GM19193 (cell line): ENCODE measurements around the gene ADCY1.

Experiments used
- POLR2A ChIP-seq: IDR thresholded peaks from 4 replicates; pipeline ENCODE4 v1.6.1; 2011; ENCODE audit not compliant: insufficient read depth, insufficient read length; ENCODE audit errors: extremely low read depth

ADCY1 gene

DNA sequence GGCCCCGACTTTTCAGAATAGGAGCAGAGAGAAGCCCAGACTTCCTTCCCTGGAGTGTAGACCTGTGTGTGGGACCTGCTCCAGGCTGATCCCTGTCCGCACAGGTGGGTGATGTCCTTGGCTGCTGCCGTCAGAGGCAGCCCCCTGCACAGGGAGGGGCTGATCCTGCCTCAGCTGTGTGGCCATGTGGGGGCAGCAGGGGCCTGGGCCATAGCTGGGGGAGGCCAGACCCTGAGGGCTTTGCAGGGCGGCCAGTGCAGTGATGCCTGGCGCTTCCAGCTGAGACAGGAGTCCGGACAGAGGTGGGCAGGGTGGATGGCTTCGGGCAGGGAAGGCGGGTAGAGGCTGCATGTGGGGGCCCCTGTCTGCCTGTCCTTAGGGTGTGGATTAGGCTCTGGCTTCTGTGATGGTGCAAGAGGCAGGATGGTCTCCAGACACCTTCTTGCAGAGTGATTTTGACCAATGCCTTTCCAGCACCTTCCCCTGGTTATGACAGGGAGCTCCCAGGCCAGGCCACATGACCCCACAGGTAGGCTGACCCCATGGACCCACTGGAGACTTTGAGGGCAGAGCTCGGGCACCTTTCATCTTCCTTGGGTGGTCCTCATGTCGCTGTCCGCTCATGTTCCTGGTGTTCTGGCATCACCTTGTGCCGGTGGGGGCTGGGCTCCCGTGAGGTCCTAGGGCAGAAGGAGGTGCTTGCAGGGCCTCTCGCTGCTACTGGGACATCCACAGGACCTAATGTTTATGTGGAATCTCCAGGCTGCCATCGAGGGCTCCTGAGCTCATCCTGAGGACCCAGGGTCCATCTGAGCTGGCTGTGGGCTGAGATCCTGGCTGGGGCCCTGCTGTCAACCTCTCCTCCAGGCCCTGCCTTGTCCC is 141.5 kb downstream of the ADCY1 start:
- TF ChIP-seq POLR2A = no peak

DNA sequence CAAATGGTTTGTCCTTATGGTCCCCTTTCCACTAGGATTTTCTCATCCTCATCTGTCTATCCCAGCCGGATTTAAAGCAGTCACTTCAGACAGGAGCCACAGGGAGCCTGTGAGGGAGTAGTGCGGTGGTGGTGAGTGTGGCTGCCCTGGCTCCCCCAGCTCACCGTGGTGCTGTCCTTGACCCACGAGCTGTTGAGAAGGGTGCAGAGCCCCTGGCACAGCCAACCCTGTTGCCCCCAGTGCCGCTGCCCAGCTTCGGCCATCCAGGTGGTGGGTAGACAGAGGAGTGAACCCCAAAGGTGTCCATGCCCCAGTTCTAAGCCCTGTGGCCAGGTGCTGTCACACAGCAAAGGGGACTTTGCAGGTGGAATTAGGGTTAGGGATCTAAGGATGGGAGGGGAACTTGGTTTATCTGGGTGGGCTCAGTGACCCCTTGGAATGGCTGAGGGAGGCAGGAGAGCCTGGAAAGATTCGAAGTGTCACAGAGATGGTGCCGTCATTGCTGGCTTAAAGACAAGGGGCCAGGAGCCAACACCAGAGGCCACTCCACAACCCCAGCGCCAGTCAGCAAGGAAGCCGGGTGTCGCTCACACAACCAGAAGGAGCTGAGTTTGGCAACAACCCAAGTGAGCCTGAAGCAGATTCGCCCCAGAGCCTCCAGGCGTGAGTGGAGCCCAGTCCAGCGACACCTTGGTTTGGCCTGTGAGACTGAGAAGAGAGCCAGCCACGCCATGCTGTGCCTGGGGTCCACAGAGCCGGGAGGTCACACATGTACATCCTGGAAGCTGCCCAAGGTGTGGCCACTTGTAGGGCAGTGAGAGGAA is 142.4 kb downstream of the ADCY1 start:
- TF ChIP-seq POLR2A = no peak

DNA sequence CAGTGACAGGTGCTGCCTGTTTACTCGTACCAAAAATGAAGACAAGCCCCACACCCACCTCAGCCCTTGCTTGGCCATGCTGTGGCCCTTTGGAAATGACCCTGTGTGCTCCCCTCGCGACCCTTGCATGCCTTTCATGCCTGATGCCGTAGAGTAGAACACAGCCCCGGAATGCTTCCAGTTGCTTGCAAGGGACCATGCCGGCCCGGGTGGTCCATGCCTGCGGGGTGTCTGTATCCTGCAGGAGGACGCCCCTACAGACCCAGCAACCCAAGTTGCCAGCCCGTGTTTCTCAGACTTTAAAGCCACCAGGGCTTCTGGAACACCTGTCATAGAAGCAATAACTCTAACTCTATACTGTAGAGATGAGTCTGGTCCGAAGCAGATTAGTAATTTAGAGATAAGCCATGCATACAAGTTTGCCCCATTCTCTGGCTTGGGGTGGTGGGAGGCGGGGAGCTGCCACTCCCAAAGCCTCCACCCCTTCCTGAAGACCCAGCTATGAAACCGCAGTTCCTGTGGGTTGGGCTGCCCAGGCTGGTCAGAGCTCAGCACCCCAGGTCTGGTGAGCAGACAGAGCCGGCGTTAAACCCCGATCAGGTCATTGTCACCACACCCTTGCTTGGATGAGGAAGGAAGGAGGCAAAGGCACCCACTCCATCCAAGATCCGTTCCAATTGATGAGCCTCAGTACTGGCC is 143.5 kb downstream of the ADCY1 start:
- no peak for TF ChIP-seq POLR2A

GRCh38 chr7:45718464-45719330 is 144.5 kb downstream of the ADCY1 start:
- no peak for TF ChIP-seq POLR2A

GRCh38 chr7:45720989-45721388 is 146.8 kb downstream of the ADCY1 start:
- no peak for TF ChIP-seq POLR2A

DNA sequence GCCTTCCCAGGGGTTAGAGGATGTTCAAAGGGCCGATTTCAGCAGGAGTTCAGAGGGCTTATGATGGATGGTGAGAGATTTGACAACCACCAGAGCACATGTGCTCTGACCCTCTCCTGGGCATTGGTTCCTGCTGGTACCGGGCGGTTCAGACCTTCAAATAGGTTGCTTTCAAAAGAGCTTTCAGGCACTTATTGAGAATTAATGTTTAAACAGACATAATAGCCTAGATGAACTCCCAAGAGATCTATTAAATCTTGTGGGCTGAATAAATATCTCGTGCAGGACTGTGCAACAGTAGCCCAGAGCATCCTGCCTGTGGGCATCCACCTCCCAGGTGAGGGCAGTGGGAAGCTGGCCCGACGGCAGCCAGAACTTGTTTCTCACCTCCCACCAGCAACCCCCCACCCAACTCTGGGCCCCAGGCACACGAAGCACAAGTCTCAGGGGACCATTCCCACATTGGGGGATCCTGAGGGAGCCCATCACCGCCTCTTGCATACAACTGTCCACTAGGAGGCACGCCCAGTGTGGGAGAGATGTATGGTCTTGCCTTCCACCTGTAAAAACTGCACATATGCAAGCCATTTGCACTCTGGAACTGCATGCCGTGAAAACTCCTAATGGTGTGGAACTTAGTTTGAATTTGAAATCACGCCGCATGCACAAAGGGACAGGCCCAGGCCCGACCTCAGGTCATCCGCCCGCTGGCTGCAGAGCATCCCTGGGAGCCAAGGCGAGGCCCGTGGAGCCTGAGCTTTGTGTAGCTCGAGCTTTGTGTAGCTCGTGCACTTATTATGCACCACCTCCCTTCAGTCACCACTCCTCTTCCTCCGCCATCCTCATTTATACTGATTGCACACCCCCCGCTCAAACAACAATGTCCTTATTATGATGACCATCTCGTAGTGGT is 147.8 kb downstream of the ADCY1 start:
- TF ChIP-seq POLR2A = no peak

GRCh38 chr7:45726883-45727282 is 152.7 kb downstream of the ADCY1 start:
- no peak for TF ChIP-seq POLR2A

DNA sequence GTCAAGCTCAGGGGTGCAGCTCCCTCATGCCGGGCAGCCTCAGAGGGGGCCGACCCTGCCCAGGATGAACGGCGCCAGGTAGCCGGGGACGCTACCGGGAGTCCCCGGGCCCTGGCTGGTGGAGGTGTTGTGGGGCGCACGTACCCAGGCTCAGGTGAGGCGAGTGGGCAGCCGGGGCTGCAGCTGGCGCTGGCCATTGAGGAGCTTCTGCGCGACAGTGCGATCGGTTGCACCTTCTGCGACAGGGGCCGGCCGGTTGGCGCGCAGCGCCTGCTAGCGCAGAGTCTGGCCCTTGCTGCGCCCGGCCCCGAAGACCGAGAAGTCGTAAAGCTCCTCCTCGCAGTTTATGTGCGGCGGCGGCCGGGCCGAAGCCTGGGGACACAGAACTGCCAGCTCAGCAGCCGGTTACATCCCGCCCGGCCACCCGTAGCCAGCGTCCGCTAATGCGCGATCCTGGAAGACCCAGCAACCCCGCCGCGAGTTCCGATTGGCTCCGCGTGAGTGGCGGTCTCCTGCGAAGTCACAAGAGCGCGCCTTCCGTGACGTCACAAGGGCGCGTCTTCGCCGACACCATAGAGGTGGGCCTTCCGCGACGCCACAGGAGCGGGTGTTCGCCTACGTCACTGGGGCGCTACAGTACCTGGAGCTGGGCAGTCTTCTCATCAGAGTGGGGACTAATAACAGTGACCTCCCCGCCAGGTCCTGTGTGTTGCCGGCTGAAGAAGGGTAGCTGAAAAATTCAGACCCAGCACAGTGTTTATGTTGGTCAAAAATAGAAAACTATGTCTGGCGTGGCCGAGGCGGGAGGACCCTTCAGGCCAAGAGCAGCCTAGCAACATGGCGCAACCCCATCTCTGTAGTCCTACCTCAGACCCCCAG is 194.6 kb downstream of the ADCY1 start:
- peak; percentile 55 for TF ChIP-seq POLR2A
